NCI-H2029 treated with DMSO at 0.1 percent for 48 hours (cell line): ENCODE results near the gene AHCYL2.

Experiments used
- DNase-seq: peaks from one replicate; lab custom pipeline; 2025; lab: John Stamatoyannopoulos, UW

AHCYL2 gene

GRCh38 chr7:129224251-129225205 lies at the start of gene AHCYL2:
TSS of gene AHCYL2 (plus strand) at chr7:129225030.
- peak; percentile 89 for DNase-seq

GRCh38 chr7:129176916-129177710 lies 47.7 kb upstream of the AHCYL2 start:
- DNase-seq: no peak

- no peak for DNase-seq
Observed at GRCh38 chr7:129184981-129185670, 39.7 kb upstream of the AHCYL2 start.

GRCh38 chr7:129186749-129187260 lies 38.0 kb upstream of the AHCYL2 start:
- no peak for DNase-seq

GRCh38 chr7:129187681-129188371 lies 37.0 kb upstream of the AHCYL2 start:
- DNase-seq: no peak

GRCh38 chr7:129188372-129188891 lies 36.4 kb upstream of the AHCYL2 start, which contains the start of gene SMO:
TSS of gene SMO (plus strand) at chr7:129188633. CDS start at chr7:129189152, 519 bp downstream.
- DNase-seq: no peak

- no peak for DNase-seq
Observed at GRCh38 chr7:129188892-129189660, 35.8 kb upstream of the AHCYL2 start.

- no peak for DNase-seq
Observed at GRCh38 chr7:129189661-129190310, 35.0 kb upstream of the AHCYL2 start.

GRCh38 chr7:129191272-129191671 lies 33.6 kb upstream of the AHCYL2 start:
- no peak for DNase-seq

GRCh38 chr7:129193892-129194291 lies 30.9 kb upstream of the AHCYL2 start:
- no peak for DNase-seq

- no peak for DNase-seq
Observed at GRCh38 chr7:129197771-129198170, 27.1 kb upstream of the AHCYL2 start.

- DNase-seq: no peak
Observed at GRCh38 chr7:129199406-129199805, 25.4 kb upstream of the AHCYL2 start.

GRCh38 chr7:129202058-129202777 lies 22.6 kb upstream of the AHCYL2 start:
- no peak for DNase-seq

- DNase-seq: no peak
Observed at GRCh38 chr7:129203050-129203741, 21.6 kb upstream of the AHCYL2 start.

GRCh38 chr7:129205126-129205818 lies 19.6 kb upstream of the AHCYL2 start:
- no peak for DNase-seq

- DNase-seq: no peak
Observed at GRCh38 chr7:129205987-129206785, 18.6 kb upstream of the AHCYL2 start.

GRCh38 chr7:129208667-129209066 lies 16.2 kb upstream of the AHCYL2 start:
- DNase-seq: no peak
